Gastrocnemius medialis (tissue), 4 donors: ENCODE results near the gene ZCWPW1.

Experiments used
- POLR2A ChIP-seq, 2 donors: fragments of 450-650 bp; IDR thresholded peaks; one replicate each; pipeline ENCODE4 v1.6.1; 2017; ENCODE audit warnings: antibody characterized with exemption in 2 of 2, mild to moderate bottlenecking in 2 of 2, moderate library complexity in 2 of 2
- TF ChIP-seq, protein P1 (sequence below), 5 experiments: fragments of 450-650 bp in 3 of 5; fragments of 200-600 bp in 2 of 5; sonication (generic) in 2 of 5; IDR thresholded peaks in 4 of 5; conservative IDR thresholded peaks in 1 of 5; 1 replicate in 4 of 5; 2 replicates in 1 of 5; pipeline ENCODE4 v1.5.1; 2016 to 2019; ENCODE audit warnings: antibody characterized with exemption in 5 of 5, mild to moderate bottlenecking in 3 of 5, moderate library complexity in 3 of 5

DNA sequence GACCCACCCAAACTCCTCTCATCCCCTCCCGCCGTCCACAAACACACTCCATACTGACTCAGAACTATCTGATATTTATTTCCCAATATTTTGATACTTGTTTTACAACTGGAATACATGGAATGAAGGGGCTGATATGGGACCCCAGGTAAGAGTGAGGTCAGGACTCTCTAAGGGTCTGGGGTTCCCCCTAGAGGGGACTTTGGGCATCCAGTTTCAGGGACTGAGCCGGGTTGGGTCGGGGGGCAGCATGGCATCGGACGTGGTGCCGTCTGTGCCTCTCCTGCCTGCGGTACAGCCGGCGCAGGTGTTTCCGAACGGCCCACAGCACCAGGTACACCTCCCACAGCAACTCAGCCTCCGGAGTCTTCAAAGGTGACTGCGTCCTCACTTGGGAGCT, 28.1 kb upstream of the ZCWPW1 start:
- TF ChIP-seq POLR2A (IDR thresholded peaks at IDR 0.05): no peak
- TF ChIP-seq, protein P1, sequence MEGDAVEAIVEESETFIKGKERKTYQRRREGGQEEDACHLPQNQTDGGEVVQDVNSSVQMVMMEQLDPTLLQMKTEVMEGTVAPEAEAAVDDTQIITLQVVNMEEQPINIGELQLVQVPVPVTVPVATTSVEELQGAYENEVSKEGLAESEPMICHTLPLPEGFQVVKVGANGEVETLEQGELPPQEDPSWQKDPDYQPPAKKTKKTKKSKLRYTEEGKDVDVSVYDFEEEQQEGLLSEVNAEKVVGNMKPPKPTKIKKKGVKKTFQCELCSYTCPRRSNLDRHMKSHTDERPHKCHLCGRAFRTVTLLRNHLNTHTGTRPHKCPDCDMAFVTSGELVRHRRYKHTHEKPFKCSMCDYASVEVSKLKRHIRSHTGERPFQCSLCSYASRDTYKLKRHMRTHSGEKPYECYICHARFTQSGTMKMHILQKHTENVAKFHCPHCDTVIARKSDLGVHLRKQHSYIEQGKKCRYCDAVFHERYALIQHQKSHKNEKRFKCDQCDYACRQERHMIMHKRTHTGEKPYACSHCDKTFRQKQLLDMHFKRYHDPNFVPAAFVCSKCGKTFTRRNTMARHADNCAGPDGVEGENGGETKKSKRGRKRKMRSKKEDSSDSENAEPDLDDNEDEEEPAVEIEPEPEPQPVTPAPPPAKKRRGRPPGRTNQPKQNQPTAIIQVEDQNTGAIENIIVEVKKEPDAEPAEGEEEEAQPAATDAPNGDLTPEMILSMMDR (IDR thresholded peaks at IDR 0.05 in 4 of 5, conservative IDR thresholded peaks at IDR 0.05 in 1 of 5): no peak
